Panc1 (cell line): ENCODE measurements around the gene EIF1. TPM values are rescaled to one million over a fixed set of nuclear protein-coding genes. Genes with fewer than 3 reads are reported as not detected.

Experiments
- ATAC-seq: fragments of 200-7000 bp; cut with Tn5 transposase; 2 replicates; pipeline ENCODE4 v1.9.1; 2020; ENCODE audit warnings: mild to moderate bottlenecking, moderate library complexity
- BruUV-seq: library from RNA; stranded (reverse); fragments of 400-500 nt; replicated peaks from 2 replicates; lab custom pipeline; 2021; lab: Mats Ljungman, UMichigan
- CTCF ChIA-PET: fragments of 300-600 bp; sonication (Branson Sonifier 250); formaldehyde crosslinking; loops from one replicate; lab custom pipeline; 2022; ENCODE audit warnings: antibody characterized with exemption; lab: Charles Lee
- POLR2A ChIA-PET: fragments of 300-600 bp; sonication (Branson Sonifier 250); formaldehyde crosslinking; loops from one replicate; lab custom pipeline; 2022; ENCODE audit warnings: antibody characterized with exemption; lab: Charles Lee
- DNase-seq: peaks from one replicate; pipeline ENCODE4 v3.0.0-alpha.2; 2010; ENCODE audit warnings: low read depth, low spot score
- H3K27ac ChIP-seq: 2 replicates; pipeline ENCODE4 v1.5.1; 2011; ENCODE audit warnings: mild to moderate bottlenecking, low read length, inconsistent platforms
- H3K27me3 ChIP-seq: fragments of 200-500 bp; sonication (Bioruptor generic); 2 replicates; pipeline ENCODE4 v1.6.0; 2014; ENCODE audit warnings: low read length, inconsistent platforms; ENCODE audit not compliant: control insufficient read depth, insufficient read depth
- H3K36me3 ChIP-seq: fragments of 200-500 bp; sonication (Bioruptor generic); 2 replicates; pipeline ENCODE4 v1.5.1; 2014; ENCODE audit warnings: inconsistent platforms, mild to moderate bottlenecking, low read length, moderate library complexity; ENCODE audit not compliant: control insufficient read depth, insufficient read depth
- H3K4me1 ChIP-seq: 2 replicates; pipeline ENCODE4 v1.5.1; 2011; ENCODE audit warnings: inconsistent platforms, mild to moderate bottlenecking, low read length, moderate library complexity; ENCODE audit not compliant: control insufficient read depth, insufficient read depth
- H3K4me3 ChIP-seq, 2 experiments: 2 replicates each; pipeline ENCODE4 v1.5.1; 2011 to 2012; ENCODE audit warnings: low read depth in 2 of 2, low read length in 2 of 2, mild to moderate bottlenecking in 2 of 2, inconsistent platforms in 1 of 2, moderate library complexity in 1 of 2
- H3K9me3 ChIP-seq: fragments of 200-500 bp; sonication (Bioruptor generic); 2 replicates; pipeline ENCODE4 v1.5.1; 2014; ENCODE audit warnings: low read depth, mild to moderate bottlenecking, inconsistent platforms, low read length, moderate library complexity; ENCODE audit not compliant: control insufficient read depth, insufficient read depth
- CTCF ChIP-seq: fragments of 450-650 bp; IDR thresholded peaks from 2 replicates; pipeline ENCODE4 v1.5.1; 2017; ENCODE audit warnings: mild to moderate bottlenecking
- POLR2AphosphoS5 ChIP-seq: IDR thresholded peaks from 2 replicates; pipeline ENCODE4 v1.6.1; 2012; ENCODE audit warnings: mild to moderate bottlenecking, low read depth, low read length, moderate library complexity
- REST ChIP-seq, 2 experiments: IDR thresholded peaks; 2 replicates each; pipeline ENCODE4 v1.6.1; 2011 to 2012; ENCODE audit warnings: low read depth in 2 of 2, control low read depth in 1 of 2, low read length in 1 of 2, mild to moderate bottlenecking in 1 of 2, moderate library complexity in 1 of 2; ENCODE audit not compliant: insufficient read depth in 1 of 2
- SIN3A ChIP-seq: IDR thresholded peaks from 2 replicates; pipeline ENCODE4 v1.6.1; 2012; ENCODE audit warnings: low read depth, mild to moderate bottlenecking, low read length, moderate library complexity, borderline replicate concordance; ENCODE audit not compliant: insufficient read depth
- TCF7L2 ChIP-seq: IDR thresholded peaks from 2 replicates; pipeline ENCODE4 v1.6.1; 2011; ENCODE audit warnings: mild to moderate bottlenecking, low read depth, low read length, inconsistent platforms
- in situ Hi-C: cut with HindIII; loops from 2 replicates; pipeline ENCODE4 v1.10.0; 2016; ENCODE audit warnings: low sequenced_read_pairs, low pct_unique_long_range_greater_than_20kb
- intact Hi-C: fragments of 100-400 bp; cut with micrococcal nuclease; formaldehyde crosslinking; loops from one replicate; pipeline ENCODE4 v1.10.0; 2022; ENCODE audit not compliant: unreplicated experiment
- total RNA-seq: library from RNA; stranded (reverse); gene quantifications from one replicate; pipeline ENCODE4 v1.2.1, GENCODE V29; 2021; ENCODE audit not compliant: unreplicated experiment

The EIF1 gene
- total RNA-seq, 1 experiment from 2014 or later = 747 TPM

- no peaks in the 10 kb centered on the region for H3K9me3 ChIP-seq
- ATAC-seq = no peak
- CTCF ChIA-PET = interaction anchor here (0.6 to 1.8 kb wide), 8 partner anchors 41 to 74 kb away, joined by 3 to 12 read pairs (median 4); partner anchors contain the start of gene P3H4
- no peaks in the 10 kb centered on the region for H3K27me3 ChIP-seq
- no peak for DNase-seq
- peaks cover 23% of the 10 kb centered on the region for H3K4me1 ChIP-seq
- POLR2A ChIA-PET = no interaction called here
- no peak for TF ChIP-seq CTCF
- TF ChIP-seq SIN3A = no peak
- TF ChIP-seq TCF7L2 = no peak
- no peak for TF ChIP-seq POLR2AphosphoS5
- TF ChIP-seq REST (IDR thresholded peaks at IDR 0.05; ENCODE audit: insufficient read depth in 1 of 2, low read depth in 2 of 2, low read length in 1 of 2) = no peak
- H3K27ac ChIP-seq = no peak overlapping the region
- H3K4me3 ChIP-seq = no peak overlapping the region
- in situ Hi-C loops = no loop called here
- no peaks in the 10 kb centered on the region for H3K36me3 ChIP-seq
- intact Hi-C loops = no loop called here
- no TSS peak for BruUV-seq
Measured at GRCh38 chr17:41736983-41737679, 48.4 kb downstream of the EIF1 start.

GRCh38 chr17:41737680-41738023 is 49.0 kb downstream of the EIF1 start:
- Histone ChIP-seq H3K27me3 (no peaks in the 10 kb centered on the region), H3K36me3 (no peaks in the 10 kb centered on the region), H3K4me1 (peaks cover 23% of the 10 kb centered on the region), H3K27ac (no peak overlapping the region; the same call in 1 of the 2 replicates), H3K4me3 (peak overlapping the region in 1 of 2 experiments; percentile 26; a peak in 1 of 4 replicates), H3K9me3 (no peaks in the 10 kb centered on the region)
- peak; percentile 54 for ATAC-seq
- intact Hi-C loops = loop anchor here (1.0 kb wide), 1 partner anchor 64 kb away; no protein-coding TSS in a partner anchor
- BruUV-seq = no TSS peak
- in situ Hi-C loops = no loop called here
- TF ChIP-seq SIN3A (no peak), CTCF (no peak), POLR2AphosphoS5 (no peak), TCF7L2 (no peak), REST (IDR thresholded peaks at IDR 0.05; ENCODE audit: insufficient read depth in 1 of 2, low read depth in 2 of 2, low read length in 1 of 2) (no peak)
- DNase-seq = no peak
- ChIA-PET POLR2A (no interaction called here), CTCF (interaction anchor here (0.9 to 1.8 kb wide), 6 partner anchors 48 to 73 kb away, joined by 3 to 12 read pairs (median 5); partner anchors contain the start of gene P3H4)
